Measurements from ENCODE around the gene PHEX.
"Not testable (repeated sequence)": the region's sequence is repeated elsewhere in the genome, so short reads cannot be mapped to it uniquely, and the experiment has no call there.

The PHEX gene

DNA sequence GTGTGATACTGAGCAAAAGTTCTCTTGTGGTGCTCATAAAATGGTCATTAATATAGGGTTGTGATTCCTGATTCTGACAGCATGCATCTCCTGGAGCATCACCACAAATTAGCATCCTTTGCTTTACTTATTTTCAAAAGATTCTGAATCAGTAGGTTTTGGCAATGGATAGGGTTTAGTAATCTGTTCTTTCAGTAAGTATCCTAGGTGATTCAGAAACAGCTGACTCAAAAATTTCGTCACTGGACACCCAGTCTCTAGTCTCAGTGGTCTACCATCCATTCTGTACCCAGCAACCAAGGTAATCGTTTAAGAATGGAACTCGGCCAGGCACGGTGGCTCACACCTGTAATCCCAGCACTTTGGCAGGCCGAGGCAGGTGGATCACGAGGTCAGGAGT lies 244.7 kb downstream of the PHEX start:
- Histone ChIP-seq H3K27me3 (ENCODE audit: insufficient read depth, poor library complexity, severe bottlenecking) (no peaks in the 10 kb centered on the region), H3K27ac (replicated peaks) (no peak overlapping the region), H3K4me3 (replicated peaks; ENCODE audit: insufficient read depth, low read length) (no peak overlapping the region)
- no peak for DNase-seq (ENCODE audit: low read depth in 1 of 2, low spot score in 1 of 2)
- no peak for TF ChIP-seq POLR2AphosphoS5 (IDR thresholded peaks at IDR 0.05; ENCODE audit: low read depth)
- no peak for TF ChIP-seq SPI1 (IDR thresholded peaks at IDR 0.05; ENCODE audit: borderline replicate concordance, low read depth)

GRCh38 chrX:22278375-22278774 lies 246.2 kb downstream of the PHEX start:
- no peak for DNase-seq (ENCODE audit: low read depth in 1 of 2, low spot score in 1 of 2)
- Histone ChIP-seq H3K4me3 (replicated peaks; ENCODE audit: insufficient read depth, low read length) (no peak overlapping the region), H3K27me3 (ENCODE audit: insufficient read depth, poor library complexity, severe bottlenecking) (no peaks in the 10 kb centered on the region), H3K27ac (replicated peaks) (no peak overlapping the region)
- TF ChIP-seq GABPA (IDR thresholded peaks at IDR 0.05; ENCODE audit: low read depth) (no peak), SPI1 (IDR thresholded peaks at IDR 0.05; ENCODE audit: borderline replicate concordance, low read depth) (no peak), REST (IDR thresholded peaks at IDR 0.05; ENCODE audit: insufficient replicate concordance, low read depth) (no peak), POLR2AphosphoS5 (IDR thresholded peaks at IDR 0.05; ENCODE audit: low read depth) (no peak)
- TF ChIP-seq, protein P1, sequence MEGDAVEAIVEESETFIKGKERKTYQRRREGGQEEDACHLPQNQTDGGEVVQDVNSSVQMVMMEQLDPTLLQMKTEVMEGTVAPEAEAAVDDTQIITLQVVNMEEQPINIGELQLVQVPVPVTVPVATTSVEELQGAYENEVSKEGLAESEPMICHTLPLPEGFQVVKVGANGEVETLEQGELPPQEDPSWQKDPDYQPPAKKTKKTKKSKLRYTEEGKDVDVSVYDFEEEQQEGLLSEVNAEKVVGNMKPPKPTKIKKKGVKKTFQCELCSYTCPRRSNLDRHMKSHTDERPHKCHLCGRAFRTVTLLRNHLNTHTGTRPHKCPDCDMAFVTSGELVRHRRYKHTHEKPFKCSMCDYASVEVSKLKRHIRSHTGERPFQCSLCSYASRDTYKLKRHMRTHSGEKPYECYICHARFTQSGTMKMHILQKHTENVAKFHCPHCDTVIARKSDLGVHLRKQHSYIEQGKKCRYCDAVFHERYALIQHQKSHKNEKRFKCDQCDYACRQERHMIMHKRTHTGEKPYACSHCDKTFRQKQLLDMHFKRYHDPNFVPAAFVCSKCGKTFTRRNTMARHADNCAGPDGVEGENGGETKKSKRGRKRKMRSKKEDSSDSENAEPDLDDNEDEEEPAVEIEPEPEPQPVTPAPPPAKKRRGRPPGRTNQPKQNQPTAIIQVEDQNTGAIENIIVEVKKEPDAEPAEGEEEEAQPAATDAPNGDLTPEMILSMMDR (IDR thresholded peaks at IDR 0.05; ENCODE audit: insufficient read depth, low read length), result no peak

DNA sequence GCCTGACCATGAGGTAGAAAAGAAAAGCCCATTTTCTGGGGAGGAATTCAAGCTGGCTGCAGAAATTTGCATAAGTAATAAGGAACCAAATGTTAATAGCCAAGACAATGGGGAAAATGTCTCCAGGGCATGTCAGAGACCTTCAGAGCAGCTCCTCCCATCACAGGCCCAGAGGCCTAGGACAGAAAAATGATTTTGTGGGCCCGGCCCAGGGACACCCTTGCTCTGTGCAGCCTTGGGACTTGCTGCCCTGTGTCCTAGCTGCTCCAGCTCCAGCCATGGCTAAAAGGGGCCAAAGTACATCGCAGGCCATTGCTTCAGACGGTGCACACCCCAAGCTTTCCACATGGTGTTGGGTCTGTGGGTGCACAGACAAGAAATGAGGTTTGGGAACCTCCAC lies 257.1 kb downstream of the PHEX start:
- not testable (repeated sequence) for H3K4me3 ChIP-seq (replicated peaks; ENCODE audit: insufficient read depth, low read length); H3K27me3 ChIP-seq (ENCODE audit: insufficient read depth, poor library complexity, severe bottlenecking); H3K27ac ChIP-seq (replicated peaks); DNase-seq (ENCODE audit: low read depth in 1 of 2, low spot score in 1 of 2)

GRCh38 chrX:22296871-22297270 lies 264.7 kb downstream of the PHEX start:
- Histone ChIP-seq H3K27ac (replicated peaks) (no peak overlapping the region), H3K27me3 (ENCODE audit: insufficient read depth, poor library complexity, severe bottlenecking) (no peaks in the 10 kb centered on the region), H3K4me3 (replicated peaks; ENCODE audit: insufficient read depth, low read length) (no peak overlapping the region)
- TF ChIP-seq SPI1 (IDR thresholded peaks at IDR 0.05; ENCODE audit: borderline replicate concordance, low read depth) (no peak), POLR2AphosphoS5 (IDR thresholded peaks at IDR 0.05; ENCODE audit: low read depth) (no peak), GABPA (IDR thresholded peaks at IDR 0.05; ENCODE audit: low read depth) (no peak)
- TF ChIP-seq, protein P1 (IDR thresholded peaks at IDR 0.05; ENCODE audit: insufficient read depth, low read length), result no peak
- DNase-seq (ENCODE audit: low read depth in 1 of 2, low spot score in 1 of 2), result no peak

DNA sequence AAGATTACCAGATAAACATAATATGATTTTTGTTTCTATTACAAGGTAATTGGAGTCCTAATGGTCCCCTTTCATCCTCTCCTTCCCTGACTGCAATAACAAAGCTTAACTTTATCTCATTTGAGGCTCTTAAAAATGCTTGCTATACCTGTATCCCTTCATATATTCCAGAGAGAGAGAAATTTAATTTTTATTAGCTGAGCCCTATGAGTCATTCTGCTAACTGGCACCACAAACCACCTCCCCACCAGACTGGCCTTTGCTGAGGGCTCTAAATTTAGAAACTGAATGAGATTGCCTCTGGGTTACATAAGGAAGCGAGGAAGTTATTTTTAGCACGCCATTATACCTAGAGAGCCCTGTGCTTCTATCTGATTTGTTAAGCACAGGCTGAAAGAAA lies 268.0 kb downstream of the PHEX start:
- DNase-seq (ENCODE audit: low read depth in 1 of 2, low spot score in 1 of 2), result no peak
- H3K27ac ChIP-seq (replicated peaks), result no peak overlapping the region
- TF ChIP-seq, protein P1 (IDR thresholded peaks at IDR 0.05; ENCODE audit: insufficient read depth, low read length), result no peak
- TF ChIP-seq GABPA (IDR thresholded peaks at IDR 0.05; ENCODE audit: low read depth) (no peak), REST (IDR thresholded peaks at IDR 0.05; ENCODE audit: insufficient replicate concordance, low read depth) (no peak), POLR2AphosphoS5 (IDR thresholded peaks at IDR 0.05; ENCODE audit: low read depth) (no peak), SPI1 (IDR thresholded peaks at IDR 0.05; ENCODE audit: borderline replicate concordance, low read depth) (no peak)

More for the DNA sequence above, 268.0 kb downstream of the PHEX start:
- no peak overlapping the region for H3K4me3 ChIP-seq (replicated peaks; ENCODE audit: insufficient read depth, low read length)
- H3K27me3 ChIP-seq (ENCODE audit: insufficient read depth, poor library complexity, severe bottlenecking), result no peaks in the 10 kb centered on the region
